Cardiac septum (tissue), 1 donor: ENCODE measurements around the gene KLC1. TPM values are rescaled to one million over a fixed set of nuclear protein-coding genes. Genes with fewer than 3 reads are reported as not detected.
"Not testable (repeated sequence)": the region's sequence is repeated elsewhere in the genome, so short reads cannot be mapped to it uniquely, and the experiment has no call there.

Source experiments
- DNase-seq: peaks from one replicate; pipeline ENCODE4 v3.0.0-alpha.2; 2020; ENCODE audit warnings: low spot score
- intact Hi-C: fragments of 100-400 bp; cut with DNase I; formaldehyde crosslinking; loops from one replicate; pipeline ENCODE4 v1.14.0; 2022
- long read RNA-seq: library from polyadenylated mRNA; unstranded; transcript quantifications from one replicate; pipeline ENCODE4 v2.0.0, GENCODE V29; 2021
- total RNA-seq: library from RNA; stranded (reverse); fragmentation: NEBNext Ultra II Directional; extraction: Animal tissue kit (Norgen Biotek cat#: 25700); gene quantifications from one replicate; pipeline ENCODE4 v1.2.1, GENCODE V29; 2021
- donor health status: DM: no; HTN: no; CAD: no.

KLC1 gene
- total RNA-seq: 219 TPM
- long read RNA-seq, full-length matches to known transcripts: 134 of 224 reads
- long read RNA-seq, partial matches to known transcripts: 28 of 224 reads
- long read RNA-seq, other reads (novel, unspliced or antisense): 62 of 224 reads

- intact Hi-C loops: loop anchor here (5.0 kb wide), 2 partner anchors 52 to 88 kb away; partner anchors contain the start of genes XRCC3 and ZFYVE21
- peak; percentile 94 for DNase-seq
Measured at GRCh38 chr14:103628684-103629502, at the start of gene KLC1. Gene KLC1 (plus strand): TSS chr14:103629211. CDS start chr14:103654565, 25,354 bp downstream.

- intact Hi-C loops: no loop called here
Measured at GRCh38 chr14:103581206-103581605, 47.8 kb upstream of the KLC1 start.

GRCh38 chr14:103581954-103582703 lies 46.9 kb upstream of the KLC1 start:
- intact Hi-C loops: no loop called here
- DNase-seq: no peak

More at GRCh38 chr14:103581206-103581605, 47.8 kb upstream of the KLC1 start:
- no peak for DNase-seq

- no peak for DNase-seq
- intact Hi-C loops: no loop called here
Measured at GRCh38 chr14:103584326-103584915, 44.6 kb upstream of the KLC1 start.

- no peak for DNase-seq
Measured at GRCh38 chr14:103593577-103593976, 35.4 kb upstream of the KLC1 start.

GRCh38 chr14:103594265-103594664 lies 34.7 kb upstream of the KLC1 start:
- intact Hi-C loops: no loop called here
- DNase-seq: no peak

More at GRCh38 chr14:103593577-103593976, 35.4 kb upstream of the KLC1 start:
- intact Hi-C loops: no loop called here

- DNase-seq: no peak
- intact Hi-C loops: no loop called here
Measured at GRCh38 chr14:103597623-103598377, 31.2 kb upstream of the KLC1 start.

GRCh38 chr14:103600503-103600902 lies 28.5 kb upstream of the KLC1 start:
- no peak for DNase-seq
- intact Hi-C loops: no loop called here

- DNase-seq: no peak
- intact Hi-C loops: no loop called here
Measured at GRCh38 chr14:103604620-103605019, 24.4 kb upstream of the KLC1 start.

- peak; percentile 84 for DNase-seq
- intact Hi-C loops: no loop called here
Measured at GRCh38 chr14:103606963-103607668, 21.9 kb upstream of the KLC1 start.

- no peak for DNase-seq
- intact Hi-C loops: no loop called here
Measured at GRCh38 chr14:103607822-103608221, 21.2 kb upstream of the KLC1 start.

- intact Hi-C loops, DNase-seq: not testable (repeated sequence)
Measured at GRCh38 chr14:103609081-103609480, 19.9 kb upstream of the KLC1 start.

- DNase-seq: no peak
- intact Hi-C loops: no loop called here
Measured at GRCh38 chr14:103611215-103611614, 17.8 kb upstream of the KLC1 start.

GRCh38 chr14:103613517-103613916 lies 15.5 kb upstream of the KLC1 start:
- intact Hi-C loops: no loop called here
- no peak for DNase-seq

GRCh38 chr14:103616635-103617300 lies 12.2 kb upstream of the KLC1 start:
- intact Hi-C loops: no loop called here
- no peak for DNase-seq

GRCh38 chr14:103619057-103619456 lies 10.0 kb upstream of the KLC1 start:
- intact Hi-C loops: no loop called here
- DNase-seq: no peak

- intact Hi-C loops: no loop called here
- DNase-seq: no peak
Measured at GRCh38 chr14:103621860-103622259, 7.2 kb upstream of the KLC1 start.

- DNase-seq: no peak
- intact Hi-C loops: no loop called here
Measured at GRCh38 chr14:103623308-103623707, 5.7 kb upstream of the KLC1 start.
